Neuronal stem cell (in vitro differentiated cells): ENCODE measurements around the gene LRRC75A.
A peak's percentile ranks its signal among the peaks of the same experiment; 100 is the strongest.

Source experiments
- DNase-seq: peaks from one replicate; pipeline ENCODE4 v3.0.0-alpha.2; 2013; ENCODE audit warnings: low spot score
- H2AFZ ChIP-seq: one replicate; pipeline ENCODE4 v1.6.1; 2013; ENCODE audit warnings: mild to moderate bottlenecking, low read length, inconsistent platforms
- H2AK5ac ChIP-seq: 2 replicates; pipeline ENCODE4 v1.6.1; 2013; ENCODE audit warnings: low read depth, mild to moderate bottlenecking, inconsistent platforms, low read length, moderate library complexity, mixed read lengths
- H2BK120ac ChIP-seq: 2 replicates; pipeline ENCODE4 v1.6.1; 2013; ENCODE audit warnings: low read depth, mild to moderate bottlenecking, inconsistent platforms, low read length, moderate library complexity, mixed read lengths
- H2BK12ac ChIP-seq: one replicate; pipeline ENCODE4 v1.6.1; 2013; ENCODE audit warnings: low read length, inconsistent platforms
- H2BK15ac ChIP-seq: 2 replicates; pipeline ENCODE4 v1.6.1; 2013; ENCODE audit warnings: mild to moderate bottlenecking, low read length, inconsistent platforms, mixed read lengths
- H2BK5ac ChIP-seq: one replicate; pipeline ENCODE4 v1.6.1; 2013; ENCODE audit warnings: inconsistent platforms, mild to moderate bottlenecking, low read length, moderate library complexity
- H3K14ac ChIP-seq: one replicate; pipeline ENCODE4 v1.6.1; 2013; ENCODE audit warnings: low read length, inconsistent platforms
- H3K18ac ChIP-seq: 2 replicates; pipeline ENCODE4 v1.6.1; 2013; ENCODE audit warnings: low read length, inconsistent platforms
- H3K23ac ChIP-seq: 2 replicates; pipeline ENCODE4 v1.6.1; 2013; ENCODE audit warnings: low read depth, mild to moderate bottlenecking, mixed read lengths, low read length, inconsistent platforms; ENCODE audit not compliant: poor library complexity
- H3K27ac ChIP-seq: replicated peaks from 3 replicates; pipeline ENCODE4 v1.5.1; 2013; ENCODE audit warnings: low read length, inconsistent platforms
- H3K27me3 ChIP-seq, 3 experiments: 2 replicates each; pipeline ENCODE4 v1.6.1; 2013; ENCODE audit warnings: low read length in 3 of 3, mild to moderate bottlenecking in 2 of 3, inconsistent platforms in 1 of 3, low read depth in 1 of 3, mixed read lengths in 1 of 3, moderate library complexity in 1 of 3; ENCODE audit not compliant: control insufficient read depth in 3 of 3, insufficient read depth in 3 of 3
- H3K36me3 ChIP-seq, 2 donors: replicated peaks in 1 of 2; 2 replicates each; pipeline ENCODE4 v1.6.1; 2013; ENCODE audit warnings: low read length in 2 of 2; ENCODE audit not compliant: control insufficient read depth in 2 of 2, insufficient read depth in 2 of 2
- H3K4ac ChIP-seq: 2 replicates; pipeline ENCODE4 v1.6.1; 2013; ENCODE audit warnings: inconsistent platforms, mild to moderate bottlenecking, low read length, moderate library complexity
- H3K4me1 ChIP-seq, 2 donors: 1 replicate in 1 of 2; 2 replicates in 1 of 2; pipeline ENCODE4 v1.6.1; 2013; ENCODE audit warnings: low read length in 2 of 2, low read depth in 1 of 2; ENCODE audit not compliant: control insufficient read depth in 2 of 2, insufficient read depth in 1 of 2
- H3K4me2 ChIP-seq: one replicate; pipeline ENCODE4 v1.6.1; 2013; ENCODE audit warnings: mild to moderate bottlenecking, low read length, inconsistent platforms; ENCODE audit not compliant: insufficient read depth, poor library complexity, severe bottlenecking
- H3K4me3 ChIP-seq, 2 donors: 2 replicates each; pipeline ENCODE4 v1.5.1; 2013; ENCODE audit warnings: low read length in 2 of 2, mild to moderate bottlenecking in 2 of 2, inconsistent platforms in 1 of 2, moderate library complexity in 1 of 2
- H3K79me1 ChIP-seq: one replicate; pipeline ENCODE4 v1.6.1; 2013; ENCODE audit warnings: low read depth, mild to moderate bottlenecking, inconsistent platforms, low read length, moderate library complexity
- H3K9ac ChIP-seq: one replicate; pipeline ENCODE4 v1.6.1; 2013; ENCODE audit warnings: mild to moderate bottlenecking, low read depth, low read length, inconsistent platforms; ENCODE audit not compliant: poor library complexity
- H3K9me3 ChIP-seq, 2 donors: replicated peaks in 1 of 2; 2 replicates each; pipeline versions ENCODE3 to v1.6.1; 2013; ENCODE audit warnings: low read length in 2 of 2, mild to moderate bottlenecking in 2 of 2, inconsistent platforms in 1 of 2, low read depth in 1 of 2, mixed read lengths in 1 of 2, moderate library complexity in 1 of 2; ENCODE audit not compliant: control insufficient read depth in 2 of 2, insufficient read depth in 1 of 2
- H4K8ac ChIP-seq: one replicate; pipeline ENCODE4 v1.6.1; 2013; ENCODE audit warnings: low read depth, mild to moderate bottlenecking, inconsistent platforms, low read length, moderate library complexity
- H4K91ac ChIP-seq: one replicate; pipeline ENCODE4 v1.6.1; 2013; ENCODE audit warnings: low read length, low read depth, mild to moderate bottlenecking, inconsistent platforms; ENCODE audit not compliant: poor library complexity
- WGBS, 2 donors: extraction: QIAGEN DNeasy Blood & Tissue Kit; methylation state at CpG; one replicate each; pipeline ENCODE4 v1.1.7; 2013; ENCODE audit warnings: missing lambda C conversion rate in 2 of 2, mixed read lengths in 1 of 2; ENCODE audit not compliant: insufficient read length in 2 of 2, insufficient replicate concordance in 1 of 2; ENCODE audit errors: extremely low coverage in 2 of 2; 5-methylcytosine and 5-hydroxymethylcytosine counted together

The LRRC75A gene

GRCh38 chr17:16437083-16437482 lies 54.9 kb downstream of the LRRC75A start:
- Histone ChIP-seq H3K9me3 (no peaks in the 10 kb centered on the region), H3K4ac (no peak overlapping the region), H3K36me3 (peaks cover 16 to 27% of the 10 kb centered on the region in 2 donors), H4K91ac (peak overlapping the region; percentile 76), H3K4me1 (peaks cover 14 to 19% of the 10 kb centered on the region in 2 donors), H2AFZ (no peak overlapping the region), H3K14ac (no peak overlapping the region), H3K27ac (no peak overlapping the region), H3K9ac (no peak overlapping the region), H2BK12ac (peak overlapping the region; percentile 14), H3K18ac (no peak overlapping the region), H3K4me3 (no peak overlapping the region), H2BK120ac (no peak overlapping the region), H3K23ac (no peak overlapping the region), H2AK5ac (peak overlapping the region; percentile 64), H4K8ac (no peak overlapping the region), H3K27me3 (peaks cover 0 to 4% (median 0%) of the 10 kb centered on the region in 3 experiments), H3K4me2 (no peak overlapping the region), H2BK5ac (peak overlapping the region; percentile 29), H3K79me1 (peaks cover 6% of the 10 kb centered on the region), H2BK15ac (peak overlapping the region; percentile 95)
- WGBS, 2 donors = no CpG with 5 or more reads among the region's 2 CpGs
- no peak for DNase-seq

DNA sequence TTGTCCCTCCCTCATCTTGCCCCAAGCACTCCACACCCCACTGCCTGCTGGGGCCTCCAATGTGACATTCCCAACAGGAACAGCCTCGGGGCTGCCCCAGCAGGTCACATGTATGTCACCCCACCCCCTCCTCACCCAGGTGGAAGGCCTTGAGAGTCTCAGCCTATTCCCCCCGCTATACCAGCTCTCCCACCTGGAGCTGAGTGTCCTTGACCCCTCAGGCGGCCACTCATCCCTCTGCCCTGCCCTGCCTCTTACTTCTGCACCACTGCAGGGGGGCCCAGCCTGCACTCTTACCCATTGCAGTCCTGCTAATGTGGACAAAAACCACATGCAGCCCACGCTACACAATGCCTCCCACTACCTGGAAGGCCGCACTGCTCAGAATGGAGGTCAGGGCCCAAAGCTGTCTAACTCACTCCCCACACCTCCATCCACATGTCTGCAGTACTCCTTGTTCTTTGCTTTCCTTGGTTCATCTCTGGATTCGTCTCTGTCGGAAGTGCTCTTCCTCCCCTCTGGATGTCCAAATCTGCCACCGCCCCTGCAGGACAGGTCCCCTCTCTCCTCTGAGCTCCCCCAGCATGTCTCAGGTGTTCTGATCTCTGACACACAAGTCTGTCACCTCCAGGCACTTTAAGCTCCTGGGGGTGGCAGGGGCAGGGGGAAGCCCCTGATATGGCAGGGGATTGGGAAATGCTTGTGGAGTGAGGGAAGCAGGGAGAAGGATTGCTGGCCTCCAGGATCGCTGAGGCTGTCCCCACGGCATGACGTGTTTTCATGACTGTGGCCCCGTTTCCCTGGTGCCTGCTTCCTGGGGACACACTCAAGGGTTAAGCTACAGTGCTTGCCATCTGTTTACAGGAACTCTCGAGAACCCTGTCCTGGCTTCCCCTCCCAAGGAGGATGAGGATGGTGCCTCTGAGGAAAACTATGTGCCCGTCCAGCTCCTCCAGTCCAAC lies 55.8 kb downstream of the LRRC75A start:
- H2BK5ac ChIP-seq = peak overlapping the region; percentile 31
- no peak for DNase-seq
- no CpG with 5 or more reads among the region's 14 CpGs for WGBS, 2 donors
- no peaks in the 10 kb centered on the region for H3K9me3 ChIP-seq
- peak overlapping the region; percentile 65 for H4K91ac ChIP-seq
- peak overlapping the region; percentile 95 for H2BK15ac ChIP-seq
- H3K79me1 ChIP-seq = peaks cover 5% of the 10 kb centered on the region
- peaks cover 10 to 18% of the 10 kb centered on the region in 2 donors for H3K36me3 ChIP-seq
- H3K4me2 ChIP-seq = no peak overlapping the region
- no peak overlapping the region for H3K23ac ChIP-seq
- H2BK12ac ChIP-seq = peak overlapping the region; percentile 8
- no peak overlapping the region for H3K4ac ChIP-seq
- peak overlapping the region; percentile 24 for H3K9ac ChIP-seq
- no peak overlapping the region for H3K4me3 ChIP-seq
- H2AFZ ChIP-seq = peak overlapping the region; percentile 25
- H3K27ac ChIP-seq = no peak overlapping the region
- no peak overlapping the region for H2BK120ac ChIP-seq
- peaks cover 14 to 16% of the 10 kb centered on the region in 2 donors for H3K4me1 ChIP-seq
- H3K27me3 ChIP-seq = peaks cover 0 to 4% (median 0%) of the 10 kb centered on the region in 3 experiments
- H4K8ac ChIP-seq = no peak overlapping the region
- H2AK5ac ChIP-seq = peak overlapping the region; percentile 71
- peak overlapping the region; percentile 39 for H3K18ac ChIP-seq
- no peak overlapping the region for H3K14ac ChIP-seq

- WGBS, 2 donors = no CpG with 5 or more reads among the region's 8 CpGs
- peaks cover 6 to 9% of the 10 kb centered on the region in 2 donors for H3K4me1 ChIP-seq
These were observed 57.3 kb downstream of the LRRC75A start for GRCh38 chr17:16434662-16435061.

GRCh38 chr17:16433514-16433913 lies 58.5 kb downstream of the LRRC75A start:
- no CpG with 5 or more reads among the region's 5 CpGs for WGBS, 2 donors
- Histone ChIP-seq H3K4me2 (no peak overlapping the region), H4K8ac (no peak overlapping the region), H3K27ac (no peak overlapping the region), H3K27me3 (peaks cover 0 to 4% (median 0%) of the 10 kb centered on the region in 3 experiments), H3K36me3 (no peaks in the 10 kb centered on the region), H3K4ac (no peak overlapping the region), H2BK12ac (peak overlapping the region; percentile 59), H3K79me1 (no peaks in the 10 kb centered on the region), H2AK5ac (peak overlapping the region; percentile 49), H3K4me1 (peaks cover 6 to 7% of the 10 kb centered on the region in 2 donors), H3K9me3 (no peaks in the 10 kb centered on the region), H2AFZ (no peak overlapping the region), H2BK15ac (no peak overlapping the region), H2BK120ac (no peak overlapping the region), H3K18ac (no peak overlapping the region), H3K23ac (no peak overlapping the region), H3K4me3 (no peak overlapping the region), H2BK5ac (no peak overlapping the region), H3K9ac (no peak overlapping the region), H4K91ac (no peak overlapping the region), H3K14ac (no peak overlapping the region)
- no peak for DNase-seq

More at GRCh38 chr17:16434662-16435061, 57.3 kb downstream of the LRRC75A start:
- no peak overlapping the region for H3K23ac ChIP-seq
- peak overlapping the region; percentile 43 for H2BK12ac ChIP-seq
- peak overlapping the region; percentile 56 for H2AFZ ChIP-seq
- no peak overlapping the region for H2BK120ac ChIP-seq
- no peak overlapping the region for H3K4ac ChIP-seq
- peak overlapping the region; percentile 48 for H3K18ac ChIP-seq
- no peaks in the 10 kb centered on the region for H3K9me3 ChIP-seq
- H2BK5ac ChIP-seq = peak overlapping the region; percentile 78
- H3K4me2 ChIP-seq = no peak overlapping the region
- H3K27me3 ChIP-seq = peaks cover 0 to 4% (median 0%) of the 10 kb centered on the region in 3 experiments
- H3K14ac ChIP-seq = no peak overlapping the region
- peak overlapping the region; percentile 73 for H3K9ac ChIP-seq
- peaks cover 2% of the 10 kb centered on the region for H3K79me1 ChIP-seq
- H3K27ac ChIP-seq = no peak overlapping the region
- H4K91ac ChIP-seq = no peak overlapping the region
- H4K8ac ChIP-seq = no peak overlapping the region
- H2AK5ac ChIP-seq = peak overlapping the region; percentile 92
- peak overlapping the region; percentile 95 for H2BK15ac ChIP-seq
- no peak overlapping the region for H3K4me3 ChIP-seq
- no peak for DNase-seq
- peaks cover 0 to 2% of the 10 kb centered on the region in 2 donors for H3K36me3 ChIP-seq
